HG03095 (cell line): ENCODE data around the gene SLC25A12.

ENCODE experiments used
- ATAC-seq: cut with Tn5 transposase; IDR thresholded peaks from one replicate; pipeline ENCODE4 v1.9.1; 2021; ENCODE audit warnings: moderate library complexity; ENCODE audit not compliant: unreplicated experiment

The SLC25A12 gene

GRCh38 chr2:171742760-171743159 lies 151.3 kb downstream of the SLC25A12 start:
- no peak for ATAC-seq

DNA sequence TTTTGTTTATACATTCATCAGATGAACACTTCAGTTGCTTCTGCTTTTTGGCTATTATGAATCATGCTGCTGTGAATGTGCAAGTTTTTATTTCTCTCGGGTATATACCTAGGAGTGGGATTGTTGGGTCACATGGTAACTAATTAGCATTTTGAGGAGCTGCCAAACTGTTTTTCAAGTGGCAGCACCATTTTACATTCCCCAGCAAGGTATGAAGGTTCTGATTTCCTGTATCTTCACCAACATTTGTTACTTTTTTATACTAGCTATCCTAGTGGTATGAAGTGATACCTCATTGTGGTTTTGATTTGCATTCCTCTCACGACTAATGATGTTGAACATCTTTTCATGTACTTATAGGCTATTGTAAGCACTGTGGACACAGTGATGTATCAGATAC lies 152.9 kb downstream of the SLC25A12 start:
- ATAC-seq: no peak

GRCh38 chr2:171735991-171736710 lies 157.9 kb downstream of the SLC25A12 start:
- no peak for ATAC-seq
